Osteoblast (primary cell): ENCODE measurements around the gene RGL3. TPM values are rescaled to one million over a fixed set of nuclear protein-coding genes. Genes with fewer than 3 reads are reported as not detected.

Source experiments
- DNase-seq: peaks from one replicate; pipeline ENCODE4 v3.0.0; 2011; ENCODE audit warnings: low spot score, mixed read lengths; ENCODE audit not compliant: insufficient read length; ENCODE audit errors: missing footprints
- H2AFZ ChIP-seq: 2 replicates; pipeline ENCODE4 v1.6.0; 2011; ENCODE audit warnings: mild to moderate bottlenecking, low read length
- H3K27ac ChIP-seq: 2 replicates; pipeline ENCODE4 v1.5.1; 2011; ENCODE audit warnings: mild to moderate bottlenecking, low read depth, low read length, moderate library complexity
- H3K27me3 ChIP-seq: 2 replicates; pipeline ENCODE4 v1.6.0; 2012; ENCODE audit warnings: mild to moderate bottlenecking, control low read depth, inconsistent platforms, low read length, moderate library complexity; ENCODE audit not compliant: insufficient read depth
- H3K36me3 ChIP-seq: 2 replicates; pipeline ENCODE4 v1.5.1; 2011; ENCODE audit warnings: mild to moderate bottlenecking, low read length, control low read depth, moderate library complexity; ENCODE audit not compliant: insufficient read depth
- H3K4me1 ChIP-seq: 2 replicates; pipeline ENCODE4 v1.5.1; 2011; ENCODE audit warnings: mild to moderate bottlenecking, low read length, control low read depth, moderate library complexity; ENCODE audit not compliant: insufficient read depth
- H3K4me2 ChIP-seq: 2 replicates; pipeline ENCODE4 v1.6.0; 2011; ENCODE audit warnings: mild to moderate bottlenecking, low read length; ENCODE audit not compliant: insufficient read depth
- H3K4me3 ChIP-seq: fragments of 200-600 bp; sonication (generic); 3 replicates; pipeline ENCODE4 v1.5.1; 2012; ENCODE audit warnings: mild to moderate bottlenecking, low read length, inconsistent platforms; ENCODE audit not compliant: insufficient read depth
- H3K79me2 ChIP-seq: 2 replicates; pipeline ENCODE4 v1.6.0; 2012; ENCODE audit warnings: mild to moderate bottlenecking, low read length, control low read depth, inconsistent platforms; ENCODE audit not compliant: insufficient read depth
- H3K9me3 ChIP-seq: 2 replicates; pipeline ENCODE4 v1.5.1; 2011; ENCODE audit warnings: low read depth, low read length, control low read depth
- H4K20me1 ChIP-seq: 2 replicates; pipeline ENCODE4 v1.6.0; 2012; ENCODE audit warnings: mild to moderate bottlenecking, low read length, control low read depth; ENCODE audit not compliant: insufficient read depth
- CTCF ChIP-seq: IDR thresholded peaks from 2 replicates; pipeline ENCODE4 v1.5.1; 2011; ENCODE audit warnings: mild to moderate bottlenecking, low read depth, low read length, moderate library complexity; ENCODE audit errors: extremely low read depth
- total RNA-seq: library from RNA; depleted of rRNA; stranded (reverse); fragments of >200 nt; gene quantifications from 2 replicates; pipeline ENCODE4 v1.2.3, GENCODE V29; 2012

Gene RGL3
- total RNA-seq, 1 donor, result 0.36 TPM

DNA sequence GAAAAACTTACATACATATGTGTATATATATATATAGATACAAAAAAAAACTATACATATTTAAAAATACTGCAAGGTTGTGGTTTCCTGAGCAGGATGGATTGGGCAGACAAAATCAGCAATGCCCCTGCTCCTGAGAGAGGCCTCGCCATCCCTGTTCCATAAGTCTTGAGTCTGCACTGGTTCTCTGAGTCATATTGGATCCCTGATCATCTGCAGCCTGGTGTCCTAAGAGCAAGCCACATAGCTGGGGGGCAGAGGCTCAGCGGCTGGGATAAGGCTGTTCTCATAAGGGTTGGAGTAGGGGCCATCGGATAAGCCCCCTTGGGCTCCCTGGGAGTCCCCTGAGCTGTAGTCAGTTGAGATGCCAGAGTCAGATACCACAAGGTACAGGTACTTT, 41.4 kb downstream of the RGL3 start:
- Histone ChIP-seq H3K4me2 (peak overlapping the region; percentile 41), H3K36me3 (peaks cover 3% of the 10 kb centered on the region), H3K9me3 (no peaks in the 10 kb centered on the region), H3K4me1 (peaks cover 52% of the 10 kb centered on the region), H3K4me3 (no peak overlapping the region), H3K79me2 (peaks cover 10% of the 10 kb centered on the region), H3K27ac (peak overlapping the region; percentile 54), H2AFZ (no peak overlapping the region), H3K27me3 (peaks cover 5% of the 10 kb centered on the region), H4K20me1 (peaks cover 10% of the 10 kb centered on the region)
- no peak for TF ChIP-seq CTCF
- DNase-seq, result peak; percentile 73

GRCh38 chr19:11377237-11377636, 41.9 kb downstream of the RGL3 start:
- Histone ChIP-seq H3K27ac (peak overlapping the region; percentile 54), H3K4me2 (peak overlapping the region; percentile 41), H4K20me1 (peaks cover 10% of the 10 kb centered on the region), H3K9me3 (no peaks in the 10 kb centered on the region), H3K4me1 (peaks cover 52% of the 10 kb centered on the region), H2AFZ (no peak overlapping the region), H3K27me3 (peaks cover 2% of the 10 kb centered on the region), H3K36me3 (peaks cover 3% of the 10 kb centered on the region), H3K79me2 (peaks cover 10% of the 10 kb centered on the region), H3K4me3 (no peak overlapping the region)
- no peak for TF ChIP-seq CTCF
- DNase-seq, result peak; percentile 94

DNA sequence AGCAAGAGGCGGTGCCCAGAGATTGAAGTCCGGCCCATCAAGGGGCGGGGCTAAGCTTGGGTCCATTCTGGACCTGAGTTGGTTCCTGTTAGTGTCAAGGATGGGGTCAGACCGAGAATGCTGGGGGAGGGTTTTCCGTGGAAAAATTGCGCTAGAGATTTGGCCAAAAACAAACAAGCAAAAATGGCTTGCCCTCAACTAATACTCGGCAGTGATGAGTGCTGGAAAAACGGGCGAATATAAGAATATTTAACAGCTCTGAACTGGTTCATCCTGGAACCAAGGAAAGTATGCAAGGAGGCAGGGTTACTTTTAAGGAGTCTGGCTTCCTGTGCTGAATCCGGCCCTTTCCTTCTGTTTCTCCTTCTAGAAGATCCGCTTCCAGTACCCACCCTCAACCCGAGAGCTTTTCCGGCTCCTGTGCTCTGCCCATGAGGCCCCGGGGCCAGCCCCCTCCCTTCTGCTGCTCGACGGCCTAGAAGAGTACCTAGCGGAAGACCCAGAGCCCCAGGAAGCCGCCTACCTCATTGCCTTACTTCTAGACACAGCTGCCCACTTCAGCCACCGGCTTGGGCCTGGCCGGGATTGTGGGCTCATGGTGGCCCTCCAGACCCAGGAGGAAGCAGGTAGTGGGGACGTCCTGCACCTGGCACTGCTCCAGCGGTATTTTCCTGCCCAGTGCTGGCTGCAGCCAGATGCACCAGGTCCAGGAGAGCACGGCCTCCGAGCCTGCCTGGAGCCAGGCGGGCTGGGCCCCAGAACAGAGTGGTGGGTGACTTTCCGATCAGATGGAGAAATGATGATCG, 43.8 kb downstream of the RGL3 start:
- peak overlapping the region; percentile 84 for H3K27ac ChIP-seq
- TF ChIP-seq CTCF, result no peak
- H3K79me2 ChIP-seq, result peaks cover 9% of the 10 kb centered on the region
- no peaks in the 10 kb centered on the region for H3K27me3 ChIP-seq
- no peaks in the 10 kb centered on the region for H3K9me3 ChIP-seq
- H3K4me3 ChIP-seq, result peak overlapping the region; percentile 92
- DNase-seq, result peak; percentile 45
- H3K4me1 ChIP-seq, result peaks cover 45% of the 10 kb centered on the region
- H4K20me1 ChIP-seq, result peaks cover 10% of the 10 kb centered on the region
- H2AFZ ChIP-seq, result peak overlapping the region; percentile 88
- H3K4me2 ChIP-seq, result peak overlapping the region; percentile 96
- peaks cover 3% of the 10 kb centered on the region for H3K36me3 ChIP-seq

GRCh38 chr19:11374433-11375142, 44.5 kb downstream of the RGL3 start, which contains the start of gene SWSAP1:
TSS of gene SWSAP1 (plus strand) at chr19:11374666. CDS start at chr19:11374681, 15 bp downstream.
- Histone ChIP-seq H3K27ac (peak within 1 kb of the TSS; percentile 84), H3K9me3 (no peaks in the 10 kb centered on the region), H3K79me2 (peaks cover 4% of the 10 kb centered on the region), H3K4me1 (peaks cover 43% of the 10 kb centered on the region), H4K20me1 (peaks cover 10% of the 10 kb centered on the region), H3K36me3 (peaks cover 3% of the 10 kb centered on the region), H3K4me3 (peak within 1 kb of the TSS; percentile 92), H2AFZ (peak within 1 kb of the TSS; percentile 99), H3K27me3 (no peaks in the 10 kb centered on the region), H3K4me2 (peak within 1 kb of the TSS; percentile 96)
- peak; percentile 100 for DNase-seq
- TF ChIP-seq CTCF, result no peak
